ENCODE results near the gene CASP7.

The CASP7 gene

DNA sequence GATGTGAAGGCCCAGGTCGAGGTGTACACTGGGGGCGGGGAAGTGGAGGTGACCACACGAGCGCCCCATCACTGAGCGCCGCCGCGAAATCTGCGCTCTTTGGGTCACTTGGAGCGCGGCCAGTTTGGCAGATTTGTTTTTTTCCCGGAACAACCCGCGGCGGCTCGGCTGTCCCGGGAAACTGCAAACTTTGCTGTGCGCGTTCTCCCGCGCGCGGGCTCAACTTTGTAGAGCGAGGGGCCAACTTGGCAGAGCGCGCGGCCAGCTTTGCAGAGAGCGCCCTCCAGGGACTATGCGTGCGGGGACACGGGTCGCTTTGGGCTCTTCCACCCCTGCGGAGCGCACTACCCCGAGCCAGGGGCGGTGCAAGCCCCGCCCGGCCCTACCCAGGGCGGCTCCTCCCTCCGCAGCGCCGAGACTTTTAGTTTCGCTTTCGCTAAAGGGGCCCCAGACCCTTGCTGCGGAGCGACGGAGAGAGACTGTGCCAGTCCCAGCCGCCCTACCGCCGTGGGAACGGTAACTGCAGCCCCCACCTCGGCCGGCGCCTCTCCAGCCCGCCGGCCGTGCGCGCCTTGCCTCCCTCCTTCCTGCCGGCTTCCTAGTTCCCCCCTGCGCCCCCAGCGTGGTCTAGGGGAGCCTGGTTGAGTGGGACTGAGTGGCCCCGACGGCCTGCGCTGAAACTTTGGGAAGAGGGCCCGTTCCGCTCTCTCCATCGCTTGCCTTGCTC is at the start of gene CASP7:
TSS of gene CASP7 (plus strand) at position 450 of the 727 bp plus-strand sequence. CDS start 17,582 bp downstream, outside the sequence.
- H2AFZ ChIP-seq (ENCODE audit: low read length): peak within 1 kb of the TSS; percentile 93

DNA sequence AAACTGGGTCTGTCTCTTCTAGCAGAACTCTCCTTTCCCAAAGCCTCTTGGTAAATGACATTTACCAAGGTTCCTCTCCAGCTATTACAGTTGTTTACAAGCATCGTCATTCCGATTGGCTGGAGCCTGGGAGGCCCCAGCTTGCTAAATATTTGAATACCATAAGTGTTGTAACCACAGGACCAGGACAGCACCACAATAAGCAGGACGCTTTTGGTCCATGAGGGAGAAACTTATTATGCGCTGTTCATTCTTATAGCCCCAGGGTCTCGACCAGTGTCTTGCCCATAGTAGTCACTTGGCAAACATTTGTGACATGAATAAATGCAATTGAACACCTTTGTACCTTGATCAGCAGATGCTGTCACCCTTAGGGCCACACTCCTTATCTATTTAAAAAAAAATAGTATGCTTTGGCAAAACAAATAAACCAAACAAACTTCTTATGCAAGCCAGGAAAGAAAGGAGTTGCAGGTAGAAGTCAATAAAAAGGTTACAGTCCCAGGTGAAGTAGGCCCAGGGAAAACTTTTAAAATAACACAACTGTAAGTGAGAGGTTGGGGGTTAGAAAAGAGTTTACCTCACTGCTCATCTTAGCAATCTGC is 48.7 kb upstream of the CASP7 start:
- no peaks in the 10 kb centered on the region for H3K9me3 ChIP-seq (ENCODE audit: low read length)
- H3K27ac ChIP-seq (ENCODE audit: low read depth, low read length, poor library complexity, severe bottlenecking): no peak overlapping the region
- no peak overlapping the region for H2AFZ ChIP-seq (ENCODE audit: low read length)
- no peaks in the 10 kb centered on the region for H3K9me2 ChIP-seq (ENCODE audit: low read depth, low read length)
- H3K36me3 ChIP-seq (ENCODE audit: insufficient read depth, low read length): no peaks in the 10 kb centered on the region
- H3K27me3 ChIP-seq (ENCODE audit: insufficient read depth, low read length): 0 out of 2 replicates have a peak, but pooled peaks cover 3% of the 10 kb centered on the region
- no peaks in the 10 kb centered on the region for H3F3A ChIP-seq (ENCODE audit: insufficient read depth, low read length)
- no peaks in the 10 kb centered on the region for H3K4me1 ChIP-seq (ENCODE audit: insufficient read depth, low read length, severe bottlenecking)
- no peak overlapping the region for H3K4me3 ChIP-seq (ENCODE audit: low read depth, low read length, poor library complexity, severe bottlenecking)
- H3K4me2 ChIP-seq (ENCODE audit: low read length): no peak overlapping the region
- TF ChIP-seq, protein P1, sequence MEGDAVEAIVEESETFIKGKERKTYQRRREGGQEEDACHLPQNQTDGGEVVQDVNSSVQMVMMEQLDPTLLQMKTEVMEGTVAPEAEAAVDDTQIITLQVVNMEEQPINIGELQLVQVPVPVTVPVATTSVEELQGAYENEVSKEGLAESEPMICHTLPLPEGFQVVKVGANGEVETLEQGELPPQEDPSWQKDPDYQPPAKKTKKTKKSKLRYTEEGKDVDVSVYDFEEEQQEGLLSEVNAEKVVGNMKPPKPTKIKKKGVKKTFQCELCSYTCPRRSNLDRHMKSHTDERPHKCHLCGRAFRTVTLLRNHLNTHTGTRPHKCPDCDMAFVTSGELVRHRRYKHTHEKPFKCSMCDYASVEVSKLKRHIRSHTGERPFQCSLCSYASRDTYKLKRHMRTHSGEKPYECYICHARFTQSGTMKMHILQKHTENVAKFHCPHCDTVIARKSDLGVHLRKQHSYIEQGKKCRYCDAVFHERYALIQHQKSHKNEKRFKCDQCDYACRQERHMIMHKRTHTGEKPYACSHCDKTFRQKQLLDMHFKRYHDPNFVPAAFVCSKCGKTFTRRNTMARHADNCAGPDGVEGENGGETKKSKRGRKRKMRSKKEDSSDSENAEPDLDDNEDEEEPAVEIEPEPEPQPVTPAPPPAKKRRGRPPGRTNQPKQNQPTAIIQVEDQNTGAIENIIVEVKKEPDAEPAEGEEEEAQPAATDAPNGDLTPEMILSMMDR (IDR thresholded peaks at IDR 0.05; ENCODE audit: low read length): no peak
- TF ChIP-seq EZH2 (IDR thresholded peaks at IDR 0.05; ENCODE audit: borderline replicate concordance, low read length): no peak
- H3K9ac ChIP-seq (ENCODE audit: low read length): no peak overlapping the region
- no peaks in the 10 kb centered on the region for H4K20me1 ChIP-seq (ENCODE audit: insufficient read depth, low read length)
- H3K79me2 ChIP-seq (ENCODE audit: insufficient read depth, low read length): no peaks in the 10 kb centered on the region

More for the DNA sequence above, at the start of gene CASP7:
- peaks cover 2% of the 10 kb centered on the region; the same call in 1 of the 2 replicates for H3K9me3 ChIP-seq (ENCODE audit: low read length)
- H4K20me1 ChIP-seq (ENCODE audit: insufficient read depth, low read length): no peaks in the 10 kb centered on the region
- peak within 1 kb of the TSS; percentile 93 for H3K4me3 ChIP-seq (ENCODE audit: low read depth, low read length, poor library complexity, severe bottlenecking)
- peaks cover 21% of the 10 kb centered on the region for H3K4me1 ChIP-seq (ENCODE audit: insufficient read depth, low read length, severe bottlenecking)
- no peaks in the 10 kb centered on the region for H3K9me2 ChIP-seq (ENCODE audit: low read depth, low read length)
- H3F3A ChIP-seq (ENCODE audit: insufficient read depth, low read length): no peaks in the 10 kb centered on the region
- H3K27ac ChIP-seq (ENCODE audit: low read depth, low read length, poor library complexity, severe bottlenecking): peak within 1 kb of the TSS; percentile 62
- peak within 1 kb of the TSS; percentile 99 for H3K4me2 ChIP-seq (ENCODE audit: low read length)
- H3K27me3 ChIP-seq (ENCODE audit: insufficient read depth, low read length): no peaks in the 10 kb centered on the region
- H3K36me3 ChIP-seq (ENCODE audit: insufficient read depth, low read length): peaks cover 13% of the 10 kb centered on the region
- peaks cover 9% of the 10 kb centered on the region; the same call in 1 of the 2 replicates for H3K79me2 ChIP-seq (ENCODE audit: insufficient read depth, low read length)
- TF ChIP-seq, protein P1 (IDR thresholded peaks at IDR 0.05; ENCODE audit: low read length): no peak; the same call in none of the 2 replicates
- TF ChIP-seq EZH2 (IDR thresholded peaks at IDR 0.05; ENCODE audit: borderline replicate concordance, low read length): no peak
- peak within 1 kb of the TSS; percentile 90 for H3K9ac ChIP-seq (ENCODE audit: low read length)

DNA sequence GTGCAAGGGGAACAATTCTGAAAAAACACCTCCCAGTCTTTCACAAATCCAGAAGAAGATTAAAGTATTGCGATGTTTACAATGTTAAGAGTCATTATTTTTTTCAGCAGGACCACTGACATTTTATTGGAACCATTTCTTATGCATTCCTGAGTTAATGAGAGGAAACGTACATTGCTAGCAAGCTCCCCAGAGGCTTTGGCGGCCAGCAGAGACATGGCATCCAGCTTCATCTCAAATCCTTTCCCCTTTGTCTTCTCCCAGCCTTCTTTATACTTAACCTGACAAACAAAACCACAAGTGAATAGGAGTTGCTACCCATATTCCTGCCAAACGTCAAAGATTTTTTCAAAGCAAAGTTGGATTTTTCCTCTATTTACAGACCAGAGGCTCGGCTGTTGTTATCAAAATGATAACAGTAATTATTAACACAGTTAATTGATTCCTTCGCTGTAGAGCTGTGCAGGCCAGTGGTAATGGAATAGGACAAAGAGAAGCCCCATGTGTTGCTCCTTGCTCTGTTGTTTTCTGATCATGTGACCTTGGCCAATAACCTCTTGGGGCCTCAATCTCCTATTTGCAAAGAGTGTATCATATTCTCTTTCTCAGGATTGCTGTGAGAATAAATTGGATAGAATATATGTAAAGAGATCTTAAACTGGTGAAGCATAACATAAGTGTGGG is 47.9 kb upstream of the CASP7 start:
- no peak for TF ChIP-seq EZH2 (IDR thresholded peaks at IDR 0.05; ENCODE audit: borderline replicate concordance, low read length)
- TF ChIP-seq, protein P1 (IDR thresholded peaks at IDR 0.05; ENCODE audit: low read length): no peak
- no peak overlapping the region for H3K27ac ChIP-seq (ENCODE audit: low read depth, low read length, poor library complexity, severe bottlenecking)
- H3K9me3 ChIP-seq (ENCODE audit: low read length): no peaks in the 10 kb centered on the region
- no peaks in the 10 kb centered on the region for H3F3A ChIP-seq (ENCODE audit: insufficient read depth, low read length)
- H3K4me3 ChIP-seq (ENCODE audit: low read depth, low read length, poor library complexity, severe bottlenecking): no peak overlapping the region
- H3K79me2 ChIP-seq (ENCODE audit: insufficient read depth, low read length): no peaks in the 10 kb centered on the region
- H3K4me1 ChIP-seq (ENCODE audit: insufficient read depth, low read length, severe bottlenecking): no peaks in the 10 kb centered on the region
- no peaks in the 10 kb centered on the region for H3K36me3 ChIP-seq (ENCODE audit: insufficient read depth, low read length)
- H4K20me1 ChIP-seq (ENCODE audit: insufficient read depth, low read length): no peaks in the 10 kb centered on the region
- H3K9me2 ChIP-seq (ENCODE audit: low read depth, low read length): no peaks in the 10 kb centered on the region
- H2AFZ ChIP-seq (ENCODE audit: low read length): no peak overlapping the region
- no peak overlapping the region for H3K4me2 ChIP-seq (ENCODE audit: low read length)
- no peak overlapping the region for H3K9ac ChIP-seq (ENCODE audit: low read length)
- 0 out of 2 replicates have a peak, but pooled peaks cover 3% of the 10 kb centered on the region for H3K27me3 ChIP-seq (ENCODE audit: insufficient read depth, low read length)
